OCI-LY1 (cell line): ENCODE measurements around the gene RNGTT.
A peak's percentile ranks its signal among the peaks of the same experiment; 100 is the strongest.
"Not testable (repeated sequence)": the region's sequence is repeated elsewhere in the genome, so short reads cannot be mapped to it uniquely, and the experiment has no call there.

Experiments used
- H2AFZ ChIP-seq: fragments of 200-600 bp; sonication (generic), shearing (Covaris generic); 2 replicates; pipeline ENCODE4 v1.6.0; 2014; ENCODE audit warnings: antibody characterized with exemption, mild to moderate bottlenecking, low read length
- H3F3A ChIP-seq: fragments of 200-600 bp; sonication (generic), shearing (Covaris generic); 2 replicates; pipeline ENCODE4 v1.6.0; 2014; ENCODE audit warnings: mild to moderate bottlenecking, antibody characterized with exemption, low read length, moderate library complexity; ENCODE audit not compliant: insufficient read depth
- H3K27ac ChIP-seq: fragments of 200-600 bp; sonication (generic); 2 replicates; pipeline ENCODE4 v1.5.1; 2014; ENCODE audit warnings: low read length, mixed run types, mild to moderate bottlenecking, low read depth; ENCODE audit not compliant: poor library complexity, severe bottlenecking
- H3K27me3 ChIP-seq: fragments of 200-600 bp; sonication (generic); 2 replicates; pipeline ENCODE4 v1.6.0; 2014; ENCODE audit warnings: antibody characterized with exemption, mild to moderate bottlenecking, low read length, moderate library complexity; ENCODE audit not compliant: insufficient read depth
- H3K36me3 ChIP-seq: fragments of 200-600 bp; sonication (generic); 2 replicates; pipeline ENCODE4 v1.6.1; 2014; ENCODE audit warnings: mild to moderate bottlenecking, antibody characterized with exemption, low read length, moderate library complexity, mixed read lengths; ENCODE audit not compliant: insufficient read depth
- H3K4me1 ChIP-seq: fragments of 200-600 bp; sonication (generic); 2 replicates; pipeline ENCODE4 v1.5.1; 2014; ENCODE audit warnings: mild to moderate bottlenecking, low read length, moderate library complexity; ENCODE audit not compliant: insufficient read depth, severe bottlenecking
- H3K4me2 ChIP-seq: fragments of 200-600 bp; sonication (generic), shearing (Covaris generic); 2 replicates; pipeline ENCODE4 v1.6.1; 2014; ENCODE audit warnings: low read length
- H3K4me3 ChIP-seq: fragments of 200-600 bp; sonication (generic); 2 replicates; pipeline ENCODE4 v1.5.1; 2014; ENCODE audit warnings: low read length, low read depth, mild to moderate bottlenecking, mixed read lengths; ENCODE audit not compliant: poor library complexity, severe bottlenecking
- H3K79me2 ChIP-seq: fragments of 200-600 bp; shearing (Covaris generic); 2 replicates; pipeline ENCODE4 v1.6.1; 2016; ENCODE audit warnings: mixed run types, low read length, mixed read lengths; ENCODE audit not compliant: insufficient read depth
- H3K9ac ChIP-seq: fragments of 200-600 bp; sonication (generic), shearing (Covaris generic); 2 replicates; pipeline ENCODE4 v1.6.1; 2014; ENCODE audit warnings: mild to moderate bottlenecking, low read length, mixed read lengths
- H3K9me2 ChIP-seq: fragments of 200-600 bp; sonication (generic), shearing (Covaris generic); 2 replicates; pipeline ENCODE4 v1.6.1; 2014; ENCODE audit warnings: low read depth, mild to moderate bottlenecking, low read length, mixed read lengths
- H3K9me3 ChIP-seq: fragments of 200-600 bp; shearing (Covaris generic); 2 replicates; pipeline ENCODE4 v1.6.1; 2014; ENCODE audit warnings: low read length, mixed read lengths
- H4K20me1 ChIP-seq: fragments of 200-600 bp; sonication (generic), shearing (Covaris generic); 2 replicates; pipeline ENCODE4 v1.6.0; 2016; ENCODE audit warnings: mild to moderate bottlenecking, low read length; ENCODE audit not compliant: insufficient read depth
- EZH2 ChIP-seq: fragments of 200-600 bp; sonication (generic), shearing (Covaris generic); IDR thresholded peaks from 2 replicates; pipeline ENCODE4 v1.8.0; 2017; ENCODE audit warnings: borderline replicate concordance, mixed run types, mild to moderate bottlenecking, antibody characterized with exemption, low read length, moderate library complexity, mixed read lengths
- TF ChIP-seq, protein P1 (sequence below): fragments of 200-600 bp; sonication (generic), shearing (Covaris generic); IDR thresholded peaks from 2 replicates; pipeline ENCODE4 v1.5.1; 2017; ENCODE audit warnings: mild to moderate bottlenecking, antibody characterized with exemption, low read length, moderate library complexity, mixed read lengths

RNGTT gene

DNA sequence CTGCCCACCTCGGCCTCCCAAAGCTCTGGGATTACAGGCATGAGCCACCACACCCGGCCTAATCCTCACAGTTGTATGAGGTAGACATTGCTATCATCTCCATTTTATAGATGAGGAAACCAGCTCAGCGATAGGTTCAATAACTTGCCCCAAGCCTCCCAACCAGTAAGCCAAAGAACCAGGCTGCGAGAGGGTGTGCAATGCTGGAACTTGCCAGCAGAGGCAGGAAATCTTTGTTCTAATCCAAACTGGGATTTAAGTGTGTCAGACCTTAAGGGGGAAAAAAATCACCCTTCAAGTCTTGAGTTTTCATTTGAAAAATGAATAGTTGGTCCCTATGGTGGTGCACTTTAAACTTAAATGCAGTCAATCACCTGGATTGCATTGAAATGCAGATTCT is 20.1 kb upstream of the RNGTT start:
- Histone ChIP-seq H3K4me3 (no peak overlapping the region), H3K27ac (no peak overlapping the region), H3K9me3 (no peaks in the 10 kb centered on the region), H3F3A (no peaks in the 10 kb centered on the region), H3K27me3 (no peaks in the 10 kb centered on the region), H3K79me2 (no peaks in the 10 kb centered on the region), H3K36me3 (no peaks in the 10 kb centered on the region), H3K4me2 (no peak overlapping the region), H3K4me1 (no peaks in the 10 kb centered on the region), H4K20me1 (no peaks in the 10 kb centered on the region), H3K9me2 (no peaks in the 10 kb centered on the region), H3K9ac (no peak overlapping the region), H2AFZ (no peak overlapping the region)
- TF ChIP-seq EZH2: no peak
- TF ChIP-seq, protein P1, sequence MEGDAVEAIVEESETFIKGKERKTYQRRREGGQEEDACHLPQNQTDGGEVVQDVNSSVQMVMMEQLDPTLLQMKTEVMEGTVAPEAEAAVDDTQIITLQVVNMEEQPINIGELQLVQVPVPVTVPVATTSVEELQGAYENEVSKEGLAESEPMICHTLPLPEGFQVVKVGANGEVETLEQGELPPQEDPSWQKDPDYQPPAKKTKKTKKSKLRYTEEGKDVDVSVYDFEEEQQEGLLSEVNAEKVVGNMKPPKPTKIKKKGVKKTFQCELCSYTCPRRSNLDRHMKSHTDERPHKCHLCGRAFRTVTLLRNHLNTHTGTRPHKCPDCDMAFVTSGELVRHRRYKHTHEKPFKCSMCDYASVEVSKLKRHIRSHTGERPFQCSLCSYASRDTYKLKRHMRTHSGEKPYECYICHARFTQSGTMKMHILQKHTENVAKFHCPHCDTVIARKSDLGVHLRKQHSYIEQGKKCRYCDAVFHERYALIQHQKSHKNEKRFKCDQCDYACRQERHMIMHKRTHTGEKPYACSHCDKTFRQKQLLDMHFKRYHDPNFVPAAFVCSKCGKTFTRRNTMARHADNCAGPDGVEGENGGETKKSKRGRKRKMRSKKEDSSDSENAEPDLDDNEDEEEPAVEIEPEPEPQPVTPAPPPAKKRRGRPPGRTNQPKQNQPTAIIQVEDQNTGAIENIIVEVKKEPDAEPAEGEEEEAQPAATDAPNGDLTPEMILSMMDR: peak; percentile 31

DNA sequence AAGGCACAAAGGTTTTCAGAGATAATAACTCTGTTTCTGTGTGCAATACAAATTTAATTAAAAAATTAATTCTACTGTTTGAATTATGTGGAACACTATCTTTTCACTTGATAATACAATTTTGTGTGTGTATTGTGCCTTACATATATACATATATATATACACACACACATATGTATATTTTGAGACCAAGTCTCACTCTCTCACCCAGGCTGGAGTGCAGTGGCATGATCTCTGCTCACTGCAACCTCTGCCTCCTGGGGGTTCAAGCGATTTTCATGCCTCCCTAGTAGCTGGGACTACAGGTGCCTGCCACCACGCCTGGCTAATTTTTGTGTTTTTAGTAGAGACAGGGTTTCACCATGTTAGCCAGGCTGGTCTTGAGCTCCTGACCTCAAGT is 19.7 kb upstream of the RNGTT start:
- H3F3A ChIP-seq, H4K20me1 ChIP-seq, H3K9ac ChIP-seq, H3K36me3 ChIP-seq, H2AFZ ChIP-seq, H3K27me3 ChIP-seq, H3K4me2 ChIP-seq, H3K27ac ChIP-seq, H3K9me2 ChIP-seq, H3K9me3 ChIP-seq, H3K4me1 ChIP-seq, H3K4me3 ChIP-seq, H3K79me2 ChIP-seq: not testable (repeated sequence)

DNA sequence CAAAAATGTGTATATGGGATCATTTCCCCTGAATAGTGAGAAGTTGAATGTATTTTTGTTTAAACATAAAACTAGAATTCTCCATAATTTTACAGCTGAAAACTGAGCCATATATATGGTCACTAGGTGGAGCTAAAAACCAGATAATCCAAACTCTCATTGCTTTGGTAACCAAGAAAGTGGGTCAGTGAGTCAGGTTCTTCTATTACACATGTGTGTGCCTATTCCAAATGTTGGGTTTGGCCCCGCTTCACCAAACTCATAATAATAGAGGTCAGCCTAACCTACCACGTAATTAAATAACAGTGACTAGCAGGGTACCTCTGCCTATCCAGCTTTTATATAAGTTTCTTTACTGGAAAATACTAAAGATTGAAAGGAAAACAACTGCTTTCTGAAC is 19.3 kb upstream of the RNGTT start:
- Histone ChIP-seq H3K9ac (no peak overlapping the region), H4K20me1 (no peaks in the 10 kb centered on the region), H3K36me3 (no peaks in the 10 kb centered on the region), H3K79me2 (no peaks in the 10 kb centered on the region), H3K9me2 (no peaks in the 10 kb centered on the region), H3K27me3 (no peaks in the 10 kb centered on the region), H3F3A (no peaks in the 10 kb centered on the region), H3K4me1 (no peaks in the 10 kb centered on the region), H3K4me2 (no peak overlapping the region), H2AFZ (no peak overlapping the region), H3K4me3 (no peak overlapping the region), H3K27ac (no peak overlapping the region), H3K9me3 (no peaks in the 10 kb centered on the region)
- TF ChIP-seq EZH2: no peak
- TF ChIP-seq, protein P1: peak; percentile 87

DNA sequence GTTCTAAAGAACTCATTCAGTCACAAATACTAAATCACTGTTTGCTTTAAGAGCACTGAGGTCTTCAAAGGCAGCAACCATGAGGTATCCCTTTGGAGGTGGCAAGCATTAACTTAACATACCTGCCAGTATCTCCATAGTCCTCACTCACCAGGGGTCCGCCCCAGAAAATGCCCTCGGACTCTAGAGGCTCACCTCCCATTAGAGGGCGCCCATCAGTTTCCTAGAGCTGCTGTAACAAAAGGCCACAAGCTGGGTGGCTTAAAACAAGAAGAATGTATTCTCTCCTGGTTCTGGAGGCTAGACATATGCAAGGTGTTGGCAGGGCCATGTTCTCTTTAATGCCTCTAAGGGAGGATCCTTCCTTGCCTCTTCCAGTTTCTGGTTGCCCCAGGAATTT is 12.0 kb upstream of the RNGTT start:
- Histone ChIP-seq H3K9me3 (no peaks in the 10 kb centered on the region), H3K27me3 (no peaks in the 10 kb centered on the region), H4K20me1 (no peaks in the 10 kb centered on the region), H2AFZ (no peak overlapping the region), H3K36me3 (no peaks in the 10 kb centered on the region), H3K27ac (no peak overlapping the region), H3F3A (no peaks in the 10 kb centered on the region), H3K4me3 (no peak overlapping the region), H3K9me2 (no peaks in the 10 kb centered on the region), H3K79me2 (no peaks in the 10 kb centered on the region), H3K4me2 (no peak overlapping the region), H3K9ac (no peak overlapping the region), H3K4me1 (no peaks in the 10 kb centered on the region)
- TF ChIP-seq, protein P1: no peak
- no peak for TF ChIP-seq EZH2
